OCI-M2 (cell line): ENCODE results near the gene CYP11A1.

Experiments used
- DNase-seq: peaks from one replicate; lab custom pipeline; 2025; ENCODE audit not compliant: unreplicated experiment; lab: John Stamatoyannopoulos, UW

CYP11A1 gene

DNA sequence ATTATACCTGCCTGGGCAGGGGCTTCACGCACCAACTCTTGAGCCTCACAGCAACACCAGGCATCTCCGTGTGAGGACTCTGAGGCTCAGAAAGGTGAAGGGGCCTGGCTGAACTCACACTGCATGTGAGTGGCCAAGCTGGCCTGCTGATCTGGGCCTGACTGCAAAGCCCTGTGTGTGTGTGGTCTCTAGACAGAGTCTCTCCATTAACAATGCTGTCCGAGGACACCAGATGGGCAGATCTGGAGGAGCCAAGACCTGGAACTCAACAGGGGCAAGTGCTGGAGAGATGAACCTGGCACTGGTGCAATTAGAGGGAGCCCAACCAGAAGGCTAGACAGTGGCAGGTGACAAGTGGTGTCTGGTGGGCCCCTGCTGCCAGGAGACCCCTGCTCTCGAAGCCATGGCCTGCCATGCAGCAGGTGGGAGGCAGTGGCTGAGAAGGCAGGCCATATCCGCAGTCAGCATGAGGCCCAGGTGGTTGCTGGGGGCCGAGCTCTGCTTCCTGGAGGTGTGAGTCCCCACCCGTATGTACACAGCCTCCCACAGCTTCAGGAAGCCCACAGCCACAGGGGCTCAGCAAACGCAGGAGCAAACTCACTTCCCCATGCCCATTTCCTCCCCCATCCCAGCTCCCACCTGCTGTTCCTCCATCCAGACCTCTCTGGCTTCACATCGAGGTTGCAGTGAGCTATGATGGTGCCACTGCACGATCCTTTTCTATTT lies 39.0 kb downstream of the CYP11A1 start:
- no peak for DNase-seq

DNA sequence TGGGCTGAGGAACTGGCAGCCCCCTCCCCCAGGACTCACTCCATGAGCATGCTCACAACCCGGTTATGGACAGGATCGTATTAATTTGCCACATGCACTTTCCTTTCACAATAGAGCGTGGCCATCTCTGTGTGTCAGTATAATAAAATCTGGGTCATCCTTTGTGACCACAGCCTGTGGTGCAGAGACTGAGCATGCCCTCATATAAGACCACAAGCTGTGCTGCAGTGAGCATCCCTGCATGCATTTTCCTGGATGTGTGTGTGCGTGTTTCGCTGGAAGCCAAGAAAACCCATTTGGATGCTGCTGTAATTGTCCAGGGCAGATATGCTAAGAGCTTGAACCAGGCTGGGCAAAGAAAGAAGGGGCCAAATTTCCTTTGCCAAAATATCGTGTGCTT lies 39.7 kb downstream of the CYP11A1 start:
- no peak for DNase-seq

DNA sequence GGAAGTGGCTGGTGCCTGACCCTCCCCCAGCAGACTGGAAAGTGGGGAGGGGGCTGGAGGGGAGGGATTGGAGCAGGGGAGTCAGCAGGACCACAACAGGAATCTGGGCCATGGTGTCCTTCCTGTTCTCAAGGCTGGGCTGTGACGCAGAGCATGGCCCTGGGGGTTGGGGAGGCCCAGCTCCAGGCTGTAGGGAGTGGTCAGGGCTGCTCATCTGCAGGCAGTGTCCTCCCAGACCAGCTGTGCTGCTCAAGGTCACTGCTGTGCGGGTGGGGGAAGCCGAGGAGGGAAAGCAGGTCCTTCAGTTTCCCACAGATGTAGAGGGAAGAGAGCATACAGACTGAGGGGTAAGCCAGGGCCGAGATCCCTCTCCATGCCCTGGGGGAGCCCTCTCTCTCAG lies 40.7 kb downstream of the CYP11A1 start:
- no peak for DNase-seq

DNA sequence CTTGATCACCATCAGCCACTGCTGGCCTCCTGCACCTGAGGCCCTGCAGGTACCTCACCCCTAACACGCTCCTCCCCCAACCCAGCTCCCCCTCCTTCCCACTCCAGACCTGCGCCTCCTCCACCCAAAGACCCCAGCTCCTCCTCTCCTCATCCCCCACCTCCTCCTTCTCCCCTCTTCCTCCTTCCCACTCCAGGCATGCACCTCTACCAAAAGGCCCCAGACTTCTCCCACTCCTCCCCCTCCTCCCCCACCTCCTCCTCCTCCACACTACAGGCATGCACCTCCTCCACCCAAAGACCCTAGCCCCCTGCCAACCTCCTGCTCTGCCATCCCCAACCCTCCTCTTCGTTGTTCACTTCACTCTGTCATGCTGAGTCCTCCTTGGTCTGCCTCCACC lies 42.7 kb downstream of the CYP11A1 start:
- DNase-seq: no peak

DNA sequence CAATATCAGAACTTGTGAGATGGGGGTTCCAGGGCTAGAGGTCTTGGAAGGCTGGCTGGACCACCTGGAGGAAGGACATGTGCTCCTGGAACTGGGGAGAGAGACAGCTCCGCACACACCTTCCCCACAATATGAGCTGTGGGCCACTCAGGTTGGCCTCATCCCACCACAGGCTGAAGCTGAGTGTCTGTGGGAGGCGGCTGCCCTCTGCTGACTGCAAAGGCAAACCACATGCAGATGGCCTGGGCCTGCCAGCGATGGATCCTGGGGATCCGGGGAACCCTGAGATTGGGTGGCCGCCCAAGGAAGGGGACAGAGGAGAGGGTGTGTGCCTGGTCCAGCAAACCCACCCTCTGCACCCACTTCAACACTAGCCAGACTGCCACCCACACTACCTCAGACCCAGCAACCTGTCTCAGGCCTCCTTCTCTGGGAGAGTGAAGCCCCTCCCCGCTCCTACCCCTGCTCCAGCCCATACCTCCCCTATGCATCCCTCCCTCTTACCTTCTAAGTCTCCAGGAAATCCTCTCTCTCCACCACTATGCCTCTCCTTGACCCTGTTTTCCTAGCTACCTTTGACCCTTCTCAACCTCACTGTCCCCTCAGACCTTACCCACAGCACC lies 44.8 kb downstream of the CYP11A1 start:
- DNase-seq: no peak

DNA sequence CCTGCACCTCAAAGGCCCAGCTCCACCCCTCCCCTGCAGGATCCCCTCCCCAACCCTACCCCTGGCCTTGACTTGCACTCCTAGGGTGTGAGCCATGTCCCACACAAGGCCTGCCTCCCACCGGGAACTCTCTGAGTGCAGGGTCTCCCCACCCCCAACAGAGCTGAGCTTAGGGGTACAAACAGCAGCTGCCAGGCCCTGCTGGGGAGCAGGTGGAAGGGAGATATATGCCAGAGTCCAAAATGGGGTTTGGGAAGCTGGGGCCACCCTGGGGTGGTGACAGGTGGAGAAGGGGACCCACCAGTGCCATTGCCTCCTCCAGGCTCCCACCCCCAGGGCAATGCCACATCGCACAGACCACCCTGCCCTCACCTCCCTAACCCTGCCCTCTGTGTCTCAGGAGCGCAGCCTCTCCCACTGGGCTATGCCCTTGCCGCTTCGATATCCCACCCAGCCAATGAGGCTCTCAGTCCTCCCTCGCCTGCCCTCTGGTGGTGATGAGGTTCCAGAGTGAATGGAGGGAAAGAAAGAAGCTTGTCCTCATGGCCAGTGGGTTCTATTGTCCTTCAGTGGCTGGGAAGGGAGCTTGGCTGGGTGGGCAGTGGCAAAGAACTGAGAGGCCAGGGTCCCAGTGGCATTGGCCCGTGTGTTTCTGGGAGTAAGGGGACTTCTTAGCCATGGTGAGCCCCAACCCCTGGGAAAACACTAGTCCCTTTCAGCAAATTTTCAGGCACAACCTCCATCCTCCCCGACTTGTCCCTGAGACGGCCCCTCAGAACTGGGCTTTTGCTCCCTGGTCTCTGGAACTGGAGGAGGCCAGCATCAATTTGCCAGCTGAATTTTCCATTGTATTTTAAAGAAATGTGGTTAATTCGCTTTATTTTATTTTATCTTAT lies 46.8 kb downstream of the CYP11A1 start:
- no peak for DNase-seq

DNA sequence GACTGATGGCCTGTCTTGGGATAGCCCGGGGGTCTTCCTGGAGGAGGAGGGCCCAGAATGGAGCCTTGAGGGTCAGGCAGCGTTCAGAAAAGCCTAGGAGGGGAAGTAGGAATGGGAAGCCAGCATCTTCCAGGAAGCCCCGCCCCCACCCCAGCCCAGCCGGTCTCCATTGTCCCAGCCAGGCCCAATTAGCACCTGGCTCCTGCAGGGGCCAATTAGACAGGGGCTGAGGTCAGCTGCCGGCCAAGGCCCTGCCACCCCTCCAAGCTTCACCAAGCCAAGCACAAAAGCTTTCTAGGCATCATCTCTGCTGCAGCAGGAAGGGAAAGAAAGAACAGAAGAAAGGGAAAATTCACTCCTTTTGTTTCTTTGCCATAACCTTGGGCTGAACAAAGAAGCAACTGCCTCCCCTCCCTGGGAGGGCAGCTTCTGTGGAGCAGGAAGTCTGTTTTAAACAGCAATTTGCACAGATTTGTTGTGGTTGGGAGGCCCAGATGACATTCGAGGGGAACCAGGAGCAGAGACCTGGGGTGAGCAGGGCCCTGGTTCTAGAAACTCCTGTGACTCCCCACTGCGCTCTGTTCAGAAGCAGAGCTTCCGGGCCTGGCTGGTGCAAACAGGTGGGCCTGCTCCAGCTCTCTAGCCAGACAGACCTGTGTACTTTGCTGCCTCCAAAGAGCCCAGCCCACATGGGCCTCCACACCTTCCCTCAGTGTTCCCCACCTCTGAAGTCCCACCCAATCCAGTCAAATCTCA lies 47.7 kb downstream of the CYP11A1 start:
- DNase-seq: no peak

DNA sequence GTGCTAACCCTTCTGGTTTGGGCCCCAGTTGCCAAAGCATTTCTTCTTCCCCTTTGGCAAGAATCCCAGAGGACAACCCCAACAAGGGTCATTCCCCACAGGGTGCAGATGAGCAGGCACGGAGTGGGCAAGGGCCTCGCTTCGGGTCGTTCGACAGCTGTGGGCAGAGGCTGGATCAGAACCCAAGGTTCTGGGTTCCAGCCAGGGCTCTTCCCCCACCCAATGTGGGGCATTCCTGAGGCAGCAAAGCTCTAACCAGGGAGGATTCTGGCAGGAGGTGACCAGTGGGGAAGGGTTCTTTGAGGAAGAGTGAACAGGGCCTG lies 48.3 kb downstream of the CYP11A1 start:
- no peak for DNase-seq

DNA sequence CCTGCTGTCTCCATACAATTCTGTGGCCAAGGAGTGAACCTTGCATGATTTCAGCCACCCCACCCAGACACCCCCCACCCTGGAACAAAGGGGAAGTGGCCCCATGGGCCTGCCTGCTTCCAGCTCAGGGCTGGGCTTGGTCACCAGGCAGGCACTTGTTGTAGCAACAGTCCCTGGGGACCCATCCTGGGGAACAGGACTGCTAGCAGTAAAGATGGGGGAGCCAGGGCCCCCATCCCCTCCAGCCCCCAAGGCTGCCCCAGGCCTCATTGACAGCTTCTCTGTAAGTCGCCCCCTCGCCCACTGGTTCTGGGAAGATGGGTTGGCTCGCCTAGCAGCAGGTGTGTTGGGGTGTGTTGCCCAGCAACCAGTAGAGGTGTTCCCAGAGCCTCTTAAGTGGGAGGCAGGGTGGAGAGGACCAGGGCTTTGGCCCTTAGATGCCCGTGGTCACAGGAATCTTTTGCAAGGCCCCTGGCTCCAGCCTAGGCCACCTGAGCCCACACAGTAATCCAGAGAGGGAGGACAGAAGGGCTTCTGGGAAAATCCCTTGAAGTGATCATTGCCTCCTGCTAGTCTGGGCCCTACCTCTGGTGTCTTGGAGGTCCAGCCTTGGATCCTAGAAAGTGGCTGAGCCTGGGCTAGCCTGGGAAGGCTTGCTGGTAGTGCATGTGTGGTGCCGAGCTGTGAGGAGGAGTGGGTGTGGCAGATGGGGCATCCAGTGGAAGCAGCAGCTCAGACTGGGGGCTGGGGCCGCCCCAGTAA lies 48.9 kb downstream of the CYP11A1 start:
- DNase-seq: no peak

DNA sequence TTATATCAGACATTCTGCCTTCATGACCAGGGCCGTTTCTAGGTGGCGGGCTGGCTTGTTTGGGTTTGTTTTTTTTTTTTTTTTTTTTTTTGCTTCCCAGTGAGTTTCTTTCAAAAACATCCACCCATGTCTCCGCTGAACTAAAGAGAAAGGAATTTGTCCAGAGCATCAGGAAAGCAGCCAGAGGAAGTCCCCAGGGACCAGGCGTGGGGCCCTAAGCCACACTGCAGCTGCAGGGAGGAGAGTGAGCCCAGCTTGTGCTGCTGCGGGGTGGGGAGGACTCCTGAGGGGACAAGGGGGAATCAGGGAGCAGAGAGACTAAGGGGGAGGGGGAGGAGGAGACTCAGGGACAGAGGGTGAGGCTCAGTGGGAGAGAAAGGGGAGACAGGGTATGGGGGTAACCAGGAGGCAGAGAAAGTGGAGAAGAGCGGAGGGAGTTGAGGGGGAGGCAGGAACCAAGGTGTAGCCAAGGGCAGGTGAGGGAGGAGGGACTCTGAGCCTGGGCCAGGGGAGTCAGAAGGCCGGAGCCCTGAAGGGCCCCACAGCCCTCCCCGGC lies 49.5 kb downstream of the CYP11A1 start:
- no peak for DNase-seq

DNA sequence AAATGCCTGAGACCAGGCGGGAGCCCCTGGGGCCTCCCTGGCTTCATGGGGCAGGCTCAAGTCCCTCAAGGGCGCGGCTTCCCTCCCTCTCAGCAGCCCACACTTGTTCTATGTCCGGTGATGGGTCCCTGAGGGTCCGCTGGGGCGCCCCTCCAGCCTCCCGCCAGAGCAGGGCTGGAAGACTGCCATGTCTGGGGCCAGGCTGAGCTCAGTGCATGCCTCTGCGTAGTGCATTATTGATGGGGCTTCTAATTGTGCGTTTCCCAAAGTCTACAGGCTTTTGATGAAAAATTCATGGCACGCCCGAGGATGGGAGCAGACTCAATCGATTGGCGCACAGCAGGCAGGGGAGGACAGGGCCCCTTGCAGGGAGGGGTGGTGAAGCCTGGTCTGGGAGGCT lies 51.3 kb downstream of the CYP11A1 start:
- no peak for DNase-seq

DNA sequence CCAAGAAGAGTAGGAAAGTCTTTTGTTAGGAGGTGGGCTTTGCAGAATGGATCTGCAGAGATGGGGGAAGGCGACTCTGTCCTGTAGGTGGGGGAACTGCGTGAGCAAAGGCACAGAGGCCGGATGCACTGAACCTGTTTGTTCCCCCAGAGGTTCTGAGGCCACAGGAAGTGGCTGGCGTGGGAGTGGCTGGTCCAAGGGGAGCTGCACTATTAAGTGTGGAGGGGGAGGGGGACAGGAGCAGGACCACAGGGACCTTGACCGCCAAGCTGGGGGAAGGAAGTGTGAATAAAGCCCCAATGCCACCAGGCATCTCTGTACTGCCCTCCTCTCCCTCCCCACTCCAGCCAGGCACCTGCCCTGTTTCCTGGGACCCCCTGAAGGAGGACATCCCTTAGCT lies 51.8 kb downstream of the CYP11A1 start:
- DNase-seq: no peak

DNA sequence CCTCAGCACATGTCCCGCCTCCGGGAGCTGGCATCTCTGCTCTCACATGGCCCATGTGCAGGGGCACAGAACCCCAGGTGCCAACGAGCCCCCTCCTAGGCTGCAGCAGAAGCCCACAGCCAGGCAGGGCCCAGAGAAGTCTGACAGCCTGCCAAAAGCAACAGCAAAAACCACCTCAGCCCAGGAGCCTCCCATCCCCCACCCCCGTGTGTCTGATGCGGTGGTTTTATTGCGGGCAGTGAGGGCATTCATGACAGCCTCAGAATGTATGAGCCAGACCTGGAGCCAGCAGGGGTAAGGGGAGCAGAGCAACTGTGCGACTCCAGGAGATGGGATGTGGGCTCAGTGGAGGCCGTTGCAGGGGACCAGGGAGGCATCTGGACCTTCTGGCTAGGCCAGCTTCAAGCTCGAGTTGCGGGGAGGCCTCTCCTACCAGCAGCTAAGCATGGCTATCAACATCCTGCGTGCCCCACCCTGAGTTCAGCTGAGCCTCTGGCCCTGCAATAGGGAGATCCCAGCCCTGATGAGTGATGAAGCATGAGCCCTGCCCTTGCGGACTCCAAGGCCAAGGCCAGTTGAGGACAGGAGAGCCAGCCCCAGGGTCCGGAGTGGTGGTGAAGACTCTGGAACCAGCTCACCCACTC lies 52.5 kb downstream of the CYP11A1 start:
- DNase-seq: no peak

DNA sequence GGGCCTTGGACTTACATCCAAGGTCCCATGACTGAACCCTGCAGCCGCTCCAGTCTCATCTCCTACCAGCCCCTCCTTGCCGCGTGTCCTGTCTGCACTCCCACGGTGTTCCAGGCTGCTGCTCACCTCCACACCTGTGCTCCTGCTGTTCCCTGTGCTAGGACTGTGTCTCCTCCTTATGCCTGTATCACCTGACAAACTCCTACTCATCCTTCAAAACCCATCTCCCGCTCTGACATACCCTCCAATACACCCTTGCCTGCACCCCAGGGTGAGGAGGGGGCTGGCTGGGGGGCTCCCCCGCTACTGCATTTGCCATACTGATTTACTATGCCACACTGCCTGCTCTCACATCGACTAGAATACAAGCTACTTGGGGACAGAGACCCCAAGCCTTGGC lies 53.6 kb downstream of the CYP11A1 start:
- DNase-seq: no peak

DNA sequence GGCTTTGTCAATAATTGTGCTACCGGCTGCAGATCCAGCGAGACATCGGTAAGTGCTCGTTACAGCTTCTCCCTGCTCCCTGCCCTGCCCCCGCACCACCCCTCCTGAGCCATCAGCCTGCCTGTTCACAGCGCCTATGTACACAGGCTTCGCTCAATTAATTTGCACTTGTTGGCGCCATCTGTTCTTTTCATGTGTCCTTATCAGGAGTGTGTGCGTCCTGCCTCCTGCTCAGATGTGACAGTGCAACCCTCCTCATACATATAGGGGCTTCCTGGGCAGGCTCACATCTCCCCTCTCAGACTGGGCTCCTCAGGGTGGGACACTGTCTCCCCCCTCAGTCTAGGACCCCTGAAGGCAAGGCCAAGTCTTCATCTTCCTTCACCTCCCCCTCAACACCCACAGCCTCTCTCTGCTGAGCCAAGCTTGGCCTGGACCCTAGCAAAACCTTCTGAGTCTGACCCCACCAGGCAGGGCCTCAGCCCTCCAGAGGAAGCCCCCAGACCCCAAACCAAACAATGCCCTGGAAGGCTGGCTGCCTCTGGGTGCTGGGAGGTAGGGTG lies 54.9 kb downstream of the CYP11A1 start:
- DNase-seq: no peak

DNA sequence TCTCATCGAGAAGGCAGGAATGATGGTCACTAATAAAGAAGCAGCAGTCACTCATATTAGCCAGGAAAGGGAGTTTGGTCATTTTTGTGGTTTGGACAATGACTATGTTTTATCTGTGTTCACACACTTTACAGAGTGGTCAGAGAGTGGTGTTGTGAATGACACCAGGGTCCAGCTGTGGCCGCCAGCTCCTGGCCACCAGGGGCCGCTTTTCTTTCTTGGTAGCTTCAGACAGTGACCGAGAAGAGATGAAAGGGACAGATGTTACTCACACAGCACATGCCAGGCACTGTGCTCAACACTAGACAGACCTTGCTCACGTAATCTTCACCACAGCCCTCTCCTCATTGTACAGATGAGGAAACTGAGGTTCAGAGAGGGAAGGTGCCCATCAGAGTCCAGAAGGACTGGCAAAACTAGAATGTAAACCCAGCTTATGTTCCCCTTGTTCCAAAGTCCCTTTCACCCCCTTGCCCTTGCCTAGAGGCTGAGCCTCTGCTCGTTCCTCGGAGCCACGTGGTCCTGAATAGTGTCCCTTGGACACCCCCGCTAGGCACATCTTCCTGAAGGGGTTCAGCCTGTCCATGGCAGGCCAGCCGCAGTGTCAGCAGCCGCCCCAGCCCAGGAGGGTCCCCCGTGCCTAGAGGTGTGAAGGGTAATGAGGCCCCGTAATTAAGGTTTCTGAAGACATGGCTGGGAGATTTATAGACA lies 55.6 kb downstream of the CYP11A1 start:
- DNase-seq: no peak

DNA sequence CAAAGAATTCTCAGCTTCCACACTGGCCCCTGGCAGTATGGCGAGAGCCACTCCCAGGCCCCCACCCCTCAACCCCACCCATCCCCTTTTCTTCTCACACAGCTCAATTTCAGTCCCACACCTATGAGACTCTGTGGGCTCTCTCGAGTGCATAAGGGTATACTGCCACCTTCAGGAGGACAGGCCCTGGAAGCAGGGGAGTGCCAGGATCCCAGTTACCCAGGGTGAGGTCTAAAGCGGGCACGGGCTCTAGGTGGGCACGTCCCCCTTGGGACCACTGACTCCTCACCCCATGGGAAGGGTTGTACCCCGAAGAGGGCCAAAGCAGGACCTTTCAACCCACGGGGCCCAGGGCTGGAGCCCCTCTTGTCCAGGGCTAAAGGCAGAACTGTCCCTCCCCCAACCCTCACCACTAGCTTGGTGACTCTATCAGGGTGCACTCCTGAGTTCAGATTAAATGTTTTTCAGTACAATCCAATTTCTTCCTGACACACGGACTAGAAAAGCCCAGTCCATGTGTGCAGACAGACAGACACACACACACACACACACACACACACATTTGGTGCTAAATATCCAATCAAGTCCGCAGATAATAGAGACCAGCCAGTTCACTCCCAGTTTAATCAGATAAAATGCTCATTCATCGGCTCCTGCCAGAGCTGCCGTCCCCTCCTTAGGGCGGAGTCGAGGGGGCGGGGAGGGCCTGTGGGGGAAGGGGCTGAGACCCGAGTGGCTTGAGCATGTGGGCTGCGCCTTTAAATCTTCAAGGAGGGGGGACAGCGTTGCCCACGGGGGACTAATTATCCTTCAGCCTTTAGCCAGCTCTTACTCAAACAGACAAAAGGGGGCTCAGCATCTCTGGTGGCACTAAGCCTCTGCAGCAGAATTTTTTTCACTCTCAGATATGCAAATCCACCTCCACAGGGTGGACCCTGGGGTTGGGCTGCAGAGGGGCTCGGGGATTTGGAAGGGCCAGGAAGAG lies 59.3 kb downstream of the CYP11A1 start:
- no peak for DNase-seq

DNA sequence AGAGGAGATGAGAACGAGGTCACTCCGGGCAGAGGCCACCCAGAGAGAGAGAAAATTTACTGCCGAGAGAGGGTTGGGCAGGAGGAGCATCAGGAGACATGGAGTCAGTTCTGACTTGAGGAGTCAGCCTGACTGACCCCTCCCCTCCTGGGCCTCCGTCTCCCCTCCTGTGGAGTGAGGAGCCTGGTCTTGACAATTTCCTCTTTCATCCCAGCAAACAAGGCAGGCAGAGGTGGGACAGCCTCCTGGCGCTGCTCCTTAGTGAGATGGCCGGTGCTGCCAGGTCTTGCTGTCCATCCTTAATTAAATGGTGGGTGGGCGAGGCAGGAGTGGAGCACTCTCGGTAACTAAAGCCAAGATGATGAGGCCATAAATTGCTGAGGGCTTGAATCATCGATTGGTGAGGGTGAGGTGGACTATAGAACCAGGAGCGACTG lies 60.6 kb downstream of the CYP11A1 start:
- no peak for DNase-seq
